Ovary (tissue), 3 donors: ENCODE results near the gene ABCA1.

Experiments
- EP300 ChIP-seq: sonication (generic); formaldehyde crosslinking; IDR thresholded peaks from one replicate; pipeline ENCODE4 v1.6.1; 2017; ENCODE audit warnings: antibody characterized with exemption
- POLR2A ChIP-seq: fragments of 450-650 bp; IDR thresholded peaks from one replicate; pipeline ENCODE4 v1.6.1; 2017; ENCODE audit warnings: antibody characterized with exemption, mild to moderate bottlenecking, moderate library complexity
- TF ChIP-seq, protein P1 (sequence below), 3 donors: fragments of 450-650 bp in 2 of 3; fragments of 200-600 bp in 1 of 3; IDR thresholded peaks; one replicate each; pipeline versions ENCODE4 v1.5.1 to v1.8.0; 2016 to 2022; ENCODE audit warnings: antibody characterized with exemption in 3 of 3, mild to moderate bottlenecking in 1 of 3
- donor health status: DM: no; HTN: no; CAD: no.

DNA sequence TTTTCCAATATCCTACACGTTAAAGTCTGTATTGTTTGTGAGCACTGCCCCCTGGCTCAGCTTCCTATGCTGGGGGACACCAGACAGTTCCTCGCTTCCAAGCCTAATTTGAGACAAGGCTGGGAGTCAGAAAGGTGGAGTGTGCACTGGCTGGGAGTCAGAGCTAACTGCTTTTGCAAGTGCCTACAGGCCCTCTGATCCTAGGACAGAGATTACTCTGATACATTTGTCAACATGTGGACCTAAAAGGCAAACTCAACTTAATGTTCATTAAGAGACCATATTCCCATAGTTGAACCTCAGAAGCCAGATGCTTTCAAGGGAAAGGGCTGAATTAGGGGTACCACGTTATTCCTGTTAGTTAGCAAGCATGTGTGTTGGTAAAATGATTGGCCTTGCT lies 83.2 kb downstream of the ABCA1 start:
- TF ChIP-seq POLR2A = no peak
- TF ChIP-seq, protein P1, sequence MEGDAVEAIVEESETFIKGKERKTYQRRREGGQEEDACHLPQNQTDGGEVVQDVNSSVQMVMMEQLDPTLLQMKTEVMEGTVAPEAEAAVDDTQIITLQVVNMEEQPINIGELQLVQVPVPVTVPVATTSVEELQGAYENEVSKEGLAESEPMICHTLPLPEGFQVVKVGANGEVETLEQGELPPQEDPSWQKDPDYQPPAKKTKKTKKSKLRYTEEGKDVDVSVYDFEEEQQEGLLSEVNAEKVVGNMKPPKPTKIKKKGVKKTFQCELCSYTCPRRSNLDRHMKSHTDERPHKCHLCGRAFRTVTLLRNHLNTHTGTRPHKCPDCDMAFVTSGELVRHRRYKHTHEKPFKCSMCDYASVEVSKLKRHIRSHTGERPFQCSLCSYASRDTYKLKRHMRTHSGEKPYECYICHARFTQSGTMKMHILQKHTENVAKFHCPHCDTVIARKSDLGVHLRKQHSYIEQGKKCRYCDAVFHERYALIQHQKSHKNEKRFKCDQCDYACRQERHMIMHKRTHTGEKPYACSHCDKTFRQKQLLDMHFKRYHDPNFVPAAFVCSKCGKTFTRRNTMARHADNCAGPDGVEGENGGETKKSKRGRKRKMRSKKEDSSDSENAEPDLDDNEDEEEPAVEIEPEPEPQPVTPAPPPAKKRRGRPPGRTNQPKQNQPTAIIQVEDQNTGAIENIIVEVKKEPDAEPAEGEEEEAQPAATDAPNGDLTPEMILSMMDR (IDR thresholded peaks at IDR 0.05) = no peak
- no peak for TF ChIP-seq EP300
